GM21367 (cell line): ENCODE measurements around the gene DLG2.

Experiments used
- ATAC-seq: cut with Tn5 transposase; IDR thresholded peaks from one replicate; pipeline ENCODE4 v1.9.1; 2021; ENCODE audit not compliant: unreplicated experiment

The DLG2 gene

GRCh38 chr11:84247129-84247528, 1380.0 kb downstream of the DLG2 start:
- no peak for ATAC-seq

- ATAC-seq, result peak; percentile 58
Observed at GRCh38 chr11:84243629-84244263, 1383.4 kb downstream of the DLG2 start.

- ATAC-seq, result no peak
Observed at GRCh38 chr11:84241343-84242131, 1385.6 kb downstream of the DLG2 start.

- ATAC-seq, result no peak
Observed at GRCh38 chr11:84240847-84241246, 1386.3 kb downstream of the DLG2 start.

- ATAC-seq, result no peak
Observed at GRCh38 chr11:84236436-84236835, 1390.7 kb downstream of the DLG2 start.

GRCh38 chr11:84234462-84235202, 1392.5 kb downstream of the DLG2 start:
- ATAC-seq, result no peak

GRCh38 chr11:84234011-84234410, 1393.1 kb downstream of the DLG2 start:
- no peak for ATAC-seq

- no peak for ATAC-seq
Observed at GRCh38 chr11:84232511-84232910, 1394.6 kb downstream of the DLG2 start.

- no peak for ATAC-seq
Observed at GRCh38 chr11:84230402-84230801, 1396.7 kb downstream of the DLG2 start.

GRCh38 chr11:84227970-84228665, 1399.0 kb downstream of the DLG2 start:
- ATAC-seq, result no peak

- no peak for ATAC-seq
Observed at GRCh38 chr11:84224042-84224441, 1403.1 kb downstream of the DLG2 start.

- ATAC-seq, result no peak
Observed at GRCh38 chr11:84218318-84218717, 1408.8 kb downstream of the DLG2 start.

GRCh38 chr11:84215672-84216071, 1411.5 kb downstream of the DLG2 start:
- ATAC-seq, result no peak

- ATAC-seq, result no peak
Observed at GRCh38 chr11:84214557-84214956, 1412.6 kb downstream of the DLG2 start.

GRCh38 chr11:84212468-84213390, 1414.4 kb downstream of the DLG2 start:
- ATAC-seq, result no peak

GRCh38 chr11:84211896-84212295, 1415.2 kb downstream of the DLG2 start:
- ATAC-seq, result no peak

- no peak for ATAC-seq
Observed at GRCh38 chr11:84194696-84195095, 1432.4 kb downstream of the DLG2 start.

GRCh38 chr11:84193706-84194105, 1433.4 kb downstream of the DLG2 start:
- no peak for ATAC-seq

GRCh38 chr11:84188521-84188920, 1438.6 kb downstream of the DLG2 start:
- no peak for ATAC-seq

GRCh38 chr11:84173078-84173477, 1454.1 kb downstream of the DLG2 start:
- ATAC-seq, result no peak
